OCI-LY3 (cell line): ENCODE data around the gene NRG3.

ENCODE experiments used
- CTCF ChIP-seq: fragments of 200-600, 300-600 bp; sonication (generic); IDR thresholded peaks from 2 replicates; pipeline ENCODE4 v1.5.1; 2014; ENCODE audit warnings: antibody characterized with exemption, low read length, low read depth
- EZH2phosphoT487 ChIP-seq: fragments of 200-600 bp; shearing (Covaris generic); IDR thresholded peaks from 2 replicates; pipeline ENCODE4 v1.6.1; 2018; ENCODE audit warnings: antibody characterized with exemption, mixed run types, low read depth

GRCh38 chr10:82394122-82394521 lies 519.1 kb downstream of the NRG3 start:
- TF ChIP-seq CTCF (no peak), EZH2phosphoT487 (no peak)
